ENCODE results near the gene RIOK1.

DNA sequence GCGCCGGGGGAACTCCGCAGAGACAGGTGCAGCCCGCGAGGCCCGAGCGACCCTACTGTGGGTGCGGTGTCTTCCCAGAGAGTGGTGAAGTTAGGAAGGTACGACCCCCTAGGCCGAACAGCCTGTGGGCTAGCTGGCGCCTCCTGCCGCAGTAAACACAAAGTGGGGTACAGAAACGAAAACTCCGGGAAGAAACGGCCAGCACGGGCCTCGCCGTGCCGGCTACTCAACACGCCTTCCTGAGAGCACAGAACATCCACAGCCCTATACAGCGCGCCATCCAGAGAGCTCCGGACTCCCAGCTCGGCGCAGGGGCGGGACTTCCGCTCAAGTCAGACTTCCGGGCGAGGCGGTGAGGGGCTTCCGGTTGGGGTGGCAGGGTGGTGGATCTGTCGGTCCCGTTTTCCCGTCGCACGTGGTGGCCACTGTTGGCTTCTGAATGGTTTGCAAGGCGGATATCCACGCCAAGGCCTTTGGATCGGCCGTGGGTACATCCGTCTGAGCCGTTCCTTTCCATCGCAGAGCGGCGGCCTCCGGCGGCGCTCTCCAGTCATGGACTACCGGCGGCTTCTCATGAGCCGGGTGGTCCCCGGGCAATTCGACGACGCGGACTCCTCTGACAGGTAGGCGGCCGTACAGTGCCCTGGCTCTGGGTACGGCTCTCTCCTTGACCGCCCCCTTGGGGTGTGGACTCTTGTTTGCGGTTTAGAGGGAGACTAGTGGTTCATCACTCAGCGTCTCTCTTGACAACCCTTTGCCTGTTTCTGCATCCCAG lies at the start of gene RIOK1, which contains the start of gene CAGE1:
- TF ChIP-seq, protein P1, sequence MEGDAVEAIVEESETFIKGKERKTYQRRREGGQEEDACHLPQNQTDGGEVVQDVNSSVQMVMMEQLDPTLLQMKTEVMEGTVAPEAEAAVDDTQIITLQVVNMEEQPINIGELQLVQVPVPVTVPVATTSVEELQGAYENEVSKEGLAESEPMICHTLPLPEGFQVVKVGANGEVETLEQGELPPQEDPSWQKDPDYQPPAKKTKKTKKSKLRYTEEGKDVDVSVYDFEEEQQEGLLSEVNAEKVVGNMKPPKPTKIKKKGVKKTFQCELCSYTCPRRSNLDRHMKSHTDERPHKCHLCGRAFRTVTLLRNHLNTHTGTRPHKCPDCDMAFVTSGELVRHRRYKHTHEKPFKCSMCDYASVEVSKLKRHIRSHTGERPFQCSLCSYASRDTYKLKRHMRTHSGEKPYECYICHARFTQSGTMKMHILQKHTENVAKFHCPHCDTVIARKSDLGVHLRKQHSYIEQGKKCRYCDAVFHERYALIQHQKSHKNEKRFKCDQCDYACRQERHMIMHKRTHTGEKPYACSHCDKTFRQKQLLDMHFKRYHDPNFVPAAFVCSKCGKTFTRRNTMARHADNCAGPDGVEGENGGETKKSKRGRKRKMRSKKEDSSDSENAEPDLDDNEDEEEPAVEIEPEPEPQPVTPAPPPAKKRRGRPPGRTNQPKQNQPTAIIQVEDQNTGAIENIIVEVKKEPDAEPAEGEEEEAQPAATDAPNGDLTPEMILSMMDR (IDR thresholded peaks at IDR 0.05): peak in 3 of 6 experiments; percentile 29 to 30 (median 30)
- peak; percentile 85 to 92 for TF ChIP-seq POLR2A (IDR thresholded peaks at IDR 0.05)
